ENCODE results near the gene RPS27A.
A peak's percentile ranks its signal among the peaks of the same experiment; 100 is the strongest.
"Not testable (repeated sequence)": the region's sequence is repeated elsewhere in the genome, so short reads cannot be mapped to it uniquely, and the experiment has no call there.

RPS27A gene

GRCh38 chr2:55236992-55237543 lies 4.6 kb downstream of the RPS27A start:
- Histone ChIP-seq H3K4me1 (ENCODE audit: control insufficient read depth in 5 of 5, insufficient read depth in 5 of 5, low read length in 5 of 5) (peaks cover 1 to 17% (median 12%) of the 10 kb centered on the region in 5 donors), H3K9ac (ENCODE audit: low read length in 5 of 5) (no peak overlapping the region), H3K27me3 (ENCODE audit: control insufficient read depth in 5 of 5, insufficient read depth in 4 of 5, low read length in 5 of 5) (no peaks in the 10 kb centered on the region), H3K4me3 (ENCODE audit: low read depth in 1 of 5, low read length in 5 of 5) (no peak overlapping the region), H3K9me3 (ENCODE audit: control insufficient read depth in 5 of 5, low read length in 5 of 5) (no peaks in the 10 kb centered on the region), H3K36me3 (ENCODE audit: control insufficient read depth in 5 of 5, insufficient read depth in 5 of 5, low read length in 5 of 5) (peaks cover 38 to 55% (median 43%) of the 10 kb centered on the region in 5 donors), H3K27ac (ENCODE audit: low read depth, low read length) (no peak overlapping the region)

DNA sequence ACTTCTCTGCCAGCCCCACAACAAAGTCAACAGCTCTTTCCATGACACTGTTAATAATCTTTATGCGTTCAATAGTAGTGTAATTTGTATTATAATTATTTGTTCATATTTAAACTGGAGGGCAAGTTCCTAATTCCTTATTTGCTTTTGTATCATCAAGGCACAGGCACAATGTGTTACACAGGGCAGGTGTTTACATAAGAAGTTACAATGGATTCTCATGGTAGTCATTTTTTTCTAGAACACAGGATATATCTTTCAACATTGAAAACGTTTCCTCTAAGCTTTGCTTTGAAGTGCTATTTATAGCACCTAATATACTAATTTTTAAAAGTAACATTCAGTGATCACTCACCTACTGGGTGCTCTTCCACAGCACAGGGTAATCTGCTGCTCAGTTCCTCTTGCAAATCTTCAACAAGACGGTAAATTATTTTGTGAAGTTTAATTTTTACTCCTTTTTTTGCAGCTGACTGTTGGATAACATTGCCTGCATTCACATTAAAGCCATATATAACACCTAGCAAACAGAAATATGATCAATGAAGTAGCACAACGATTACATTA lies 7.3 kb downstream of the RPS27A start:
- H3K27ac ChIP-seq (ENCODE audit: low read depth, low read length) = no peak overlapping the region
- H3K9ac ChIP-seq (ENCODE audit: low read length in 5 of 5) = no peak overlapping the region
- H3K27me3 ChIP-seq (ENCODE audit: control insufficient read depth in 5 of 5, insufficient read depth in 4 of 5, low read length in 5 of 5) = no peaks in the 10 kb centered on the region
- H3K9me3 ChIP-seq (ENCODE audit: control insufficient read depth in 5 of 5, low read length in 5 of 5) = no peaks in the 10 kb centered on the region
- H3K36me3 ChIP-seq (ENCODE audit: control insufficient read depth in 5 of 5, insufficient read depth in 5 of 5, low read length in 5 of 5) = peaks cover 36 to 69% (median 55%) of the 10 kb centered on the region in 5 donors
- H3K4me1 ChIP-seq (ENCODE audit: control insufficient read depth in 5 of 5, insufficient read depth in 5 of 5, low read length in 5 of 5) = no peaks in the 10 kb centered on the region
- no peak overlapping the region for H3K4me3 ChIP-seq (ENCODE audit: low read depth in 1 of 5, low read length in 5 of 5)

- H3K27me3 ChIP-seq (ENCODE audit: control insufficient read depth in 5 of 5, insufficient read depth in 4 of 5, low read length in 5 of 5); H3K27ac ChIP-seq (ENCODE audit: low read depth, low read length); H3K4me3 ChIP-seq (ENCODE audit: low read depth in 1 of 5, low read length in 5 of 5); H3K4me1 ChIP-seq (ENCODE audit: control insufficient read depth in 5 of 5, insufficient read depth in 5 of 5, low read length in 5 of 5); H3K9ac ChIP-seq (ENCODE audit: low read length in 5 of 5); H3K9me3 ChIP-seq (ENCODE audit: control insufficient read depth in 5 of 5, low read length in 5 of 5): not testable (repeated sequence)
- H3K36me3 ChIP-seq (ENCODE audit: control insufficient read depth in 5 of 5, insufficient read depth in 5 of 5, low read length in 5 of 5) = peaks cover 28 to 63% (median 49%) of the 10 kb centered on the region in 5 donors
These were observed 9.1 kb downstream of the RPS27A start for GRCh38 chr2:55241582-55241981.

DNA sequence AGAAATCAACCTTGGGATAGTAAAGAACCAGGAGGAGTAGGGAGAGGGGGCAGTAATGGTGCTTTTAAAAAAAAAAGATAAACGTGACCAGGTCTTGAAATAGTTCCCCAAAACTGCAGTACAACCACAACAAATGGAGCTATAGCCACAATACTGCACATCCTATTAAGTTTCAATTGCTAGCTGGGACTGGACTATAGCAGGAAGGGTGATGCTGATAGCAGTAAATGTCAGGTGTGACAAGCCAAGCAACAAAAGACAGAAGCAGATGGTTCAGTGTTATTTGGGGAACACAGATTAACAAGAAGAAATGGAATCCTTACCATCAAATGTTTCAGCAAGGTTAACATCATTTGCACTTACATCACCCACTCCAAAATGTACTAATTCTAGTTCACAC lies 10.1 kb downstream of the RPS27A start:
- H3K4me3 ChIP-seq (ENCODE audit: low read depth in 1 of 5, low read length in 5 of 5) = no peak overlapping the region
- H3K27me3 ChIP-seq (ENCODE audit: control insufficient read depth in 5 of 5, insufficient read depth in 4 of 5, low read length in 5 of 5) = no peaks in the 10 kb centered on the region
- no peak overlapping the region for H3K9ac ChIP-seq (ENCODE audit: low read length in 5 of 5)
- no peak overlapping the region for H3K27ac ChIP-seq (ENCODE audit: low read depth, low read length)
- no peaks in the 10 kb centered on the region for H3K9me3 ChIP-seq (ENCODE audit: control insufficient read depth in 5 of 5, low read length in 5 of 5)
- H3K4me1 ChIP-seq (ENCODE audit: control insufficient read depth in 5 of 5, insufficient read depth in 5 of 5, low read length in 5 of 5) = no peaks in the 10 kb centered on the region
- H3K36me3 ChIP-seq (ENCODE audit: control insufficient read depth in 5 of 5, insufficient read depth in 5 of 5, low read length in 5 of 5) = peaks cover 33 to 66% (median 47%) of the 10 kb centered on the region in 5 donors

DNA sequence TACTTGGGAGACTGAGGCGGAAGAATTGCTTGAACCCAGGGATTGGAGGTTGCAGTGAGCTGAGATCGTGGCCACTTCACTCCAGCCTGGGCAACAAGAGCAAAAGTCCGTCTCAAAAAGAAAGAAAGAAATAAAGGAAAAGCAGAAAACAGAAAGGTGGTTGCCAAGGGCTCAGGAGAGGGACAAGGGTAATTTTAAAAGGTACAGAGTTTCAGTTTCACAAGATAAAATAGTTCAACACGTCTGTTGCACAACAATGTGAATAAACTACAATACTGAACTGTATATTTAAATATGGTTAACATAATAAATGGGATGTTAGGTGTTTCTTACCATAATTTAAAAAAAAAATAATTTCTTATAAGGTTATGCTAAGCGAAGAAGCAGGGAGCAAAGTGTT lies 12.9 kb downstream of the RPS27A start:
- no peak overlapping the region for H3K27ac ChIP-seq (ENCODE audit: low read depth, low read length)
- peaks cover 39 to 73% (median 42%) of the 10 kb centered on the region in 5 donors for H3K36me3 ChIP-seq (ENCODE audit: control insufficient read depth in 5 of 5, insufficient read depth in 5 of 5, low read length in 5 of 5)
- H3K4me1 ChIP-seq (ENCODE audit: control insufficient read depth in 5 of 5, insufficient read depth in 5 of 5, low read length in 5 of 5) = no peaks in the 10 kb centered on the region
- no peak overlapping the region for H3K4me3 ChIP-seq (ENCODE audit: low read depth in 1 of 5, low read length in 5 of 5)
- H3K9ac ChIP-seq (ENCODE audit: low read length in 5 of 5) = no peak overlapping the region
- no peaks in the 10 kb centered on the region for H3K9me3 ChIP-seq (ENCODE audit: control insufficient read depth in 5 of 5, low read length in 5 of 5)
- no peaks in the 10 kb centered on the region for H3K27me3 ChIP-seq (ENCODE audit: control insufficient read depth in 5 of 5, insufficient read depth in 4 of 5, low read length in 5 of 5)

GRCh38 chr2:55247025-55247424 lies 14.5 kb downstream of the RPS27A start:
- Histone ChIP-seq H3K27me3 (ENCODE audit: control insufficient read depth in 5 of 5, insufficient read depth in 4 of 5, low read length in 5 of 5) (no peaks in the 10 kb centered on the region), H3K4me3 (ENCODE audit: low read depth in 1 of 5, low read length in 5 of 5) (no peak overlapping the region), H3K36me3 (ENCODE audit: control insufficient read depth in 5 of 5, insufficient read depth in 5 of 5, low read length in 5 of 5) (peaks cover 40 to 78% (median 46%) of the 10 kb centered on the region in 5 donors), H3K4me1 (ENCODE audit: control insufficient read depth in 5 of 5, insufficient read depth in 5 of 5, low read length in 5 of 5) (no peaks in the 10 kb centered on the region), H3K9me3 (ENCODE audit: control insufficient read depth in 5 of 5, low read length in 5 of 5) (no peaks in the 10 kb centered on the region), H3K9ac (ENCODE audit: low read length in 5 of 5) (no peak overlapping the region), H3K27ac (ENCODE audit: low read depth, low read length) (no peak overlapping the region)

DNA sequence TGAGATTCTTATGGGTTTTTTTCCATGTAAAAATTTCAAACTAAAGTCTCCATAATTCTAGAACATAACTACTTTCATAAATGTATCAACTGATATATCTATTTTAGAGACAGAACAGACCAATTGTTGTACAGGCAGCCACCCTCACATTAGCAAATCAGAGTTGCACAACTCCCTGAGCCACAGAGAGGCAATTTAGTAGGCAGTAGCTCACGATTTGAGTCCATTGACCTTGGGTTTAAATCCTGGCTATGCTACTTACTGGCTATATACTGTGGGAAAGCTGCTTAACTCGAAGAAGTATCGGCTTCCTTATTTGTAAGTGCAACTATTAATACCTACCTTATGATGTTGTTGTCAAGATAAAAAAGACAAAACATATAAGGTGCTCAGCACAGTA lies 20.3 kb downstream of the RPS27A start:
- Histone ChIP-seq H3K36me3 (ENCODE audit: control insufficient read depth in 5 of 5, insufficient read depth in 5 of 5, low read length in 5 of 5) (peaks cover 28 to 60% (median 37%) of the 10 kb centered on the region in 5 donors), H3K4me3 (ENCODE audit: low read depth in 1 of 5, low read length in 5 of 5) (no peak overlapping the region), H3K27me3 (ENCODE audit: control insufficient read depth in 5 of 5, insufficient read depth in 4 of 5, low read length in 5 of 5) (no peaks in the 10 kb centered on the region), H3K27ac (ENCODE audit: low read depth, low read length) (no peak overlapping the region), H3K9ac (ENCODE audit: low read length in 5 of 5) (no peak overlapping the region), H3K9me3 (ENCODE audit: control insufficient read depth in 5 of 5, low read length in 5 of 5) (no peaks in the 10 kb centered on the region), H3K4me1 (ENCODE audit: control insufficient read depth in 5 of 5, insufficient read depth in 5 of 5, low read length in 5 of 5) (no peaks in the 10 kb centered on the region)

DNA sequence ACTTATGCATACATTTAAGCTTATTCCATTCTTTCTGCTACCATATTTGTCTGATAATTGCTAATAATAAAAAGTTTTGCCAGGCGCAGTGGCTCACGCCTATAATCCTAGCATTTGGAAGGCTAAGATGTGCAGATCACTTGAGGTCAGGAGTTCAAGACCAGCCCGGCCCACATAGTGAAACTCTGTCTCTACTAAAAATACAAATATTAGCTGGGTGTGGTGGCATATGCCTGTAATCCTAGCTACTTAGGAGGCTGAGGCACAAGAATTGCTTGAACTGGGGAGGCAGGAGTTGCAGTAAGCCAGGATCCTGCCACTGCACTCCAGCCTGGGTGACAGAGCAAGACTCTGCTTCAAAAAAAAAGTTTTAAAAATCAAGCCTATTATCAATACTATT lies 27.1 kb downstream of the RPS27A start:
- not testable (repeated sequence) for H3K4me3 ChIP-seq (ENCODE audit: low read depth in 1 of 5, low read length in 5 of 5); H3K4me1 ChIP-seq (ENCODE audit: control insufficient read depth in 5 of 5, insufficient read depth in 5 of 5, low read length in 5 of 5); H3K27ac ChIP-seq (ENCODE audit: low read depth, low read length); H3K9me3 ChIP-seq (ENCODE audit: control insufficient read depth in 5 of 5, low read length in 5 of 5); H3K27me3 ChIP-seq (ENCODE audit: control insufficient read depth in 5 of 5, insufficient read depth in 4 of 5, low read length in 5 of 5); H3K9ac ChIP-seq (ENCODE audit: low read length in 5 of 5)
- H3K36me3 ChIP-seq (ENCODE audit: control insufficient read depth in 5 of 5, insufficient read depth in 5 of 5, low read length in 5 of 5) = peaks cover 19 to 71% (median 40%) of the 10 kb centered on the region in 5 donors

- peaks cover 10 to 23% (median 13%) of the 10 kb centered on the region in 5 donors for H3K36me3 ChIP-seq (ENCODE audit: control insufficient read depth in 5 of 5, insufficient read depth in 5 of 5, low read length in 5 of 5)
- H3K27ac ChIP-seq (ENCODE audit: low read depth, low read length) = peak overlapping the region; percentile 91
- peak overlapping the region; percentile 76 to 97 (median 89) for H3K9ac ChIP-seq (ENCODE audit: low read length in 5 of 5)
- H3K9me3 ChIP-seq (ENCODE audit: control insufficient read depth in 5 of 5, low read length in 5 of 5) = no peaks in the 10 kb centered on the region
- H3K4me3 ChIP-seq (ENCODE audit: low read depth in 1 of 5, low read length in 5 of 5) = peak overlapping the region; percentile 86 to 99 (median 92)
- no peaks in the 10 kb centered on the region for H3K27me3 ChIP-seq (ENCODE audit: control insufficient read depth in 5 of 5, insufficient read depth in 4 of 5, low read length in 5 of 5)
- peaks cover 3 to 15% (median 14%) of the 10 kb centered on the region in 5 donors for H3K4me1 ChIP-seq (ENCODE audit: control insufficient read depth in 5 of 5, insufficient read depth in 5 of 5, low read length in 5 of 5)
These were observed 35.9 kb downstream of the RPS27A start for GRCh38 chr2:55268288-55268906.

DNA sequence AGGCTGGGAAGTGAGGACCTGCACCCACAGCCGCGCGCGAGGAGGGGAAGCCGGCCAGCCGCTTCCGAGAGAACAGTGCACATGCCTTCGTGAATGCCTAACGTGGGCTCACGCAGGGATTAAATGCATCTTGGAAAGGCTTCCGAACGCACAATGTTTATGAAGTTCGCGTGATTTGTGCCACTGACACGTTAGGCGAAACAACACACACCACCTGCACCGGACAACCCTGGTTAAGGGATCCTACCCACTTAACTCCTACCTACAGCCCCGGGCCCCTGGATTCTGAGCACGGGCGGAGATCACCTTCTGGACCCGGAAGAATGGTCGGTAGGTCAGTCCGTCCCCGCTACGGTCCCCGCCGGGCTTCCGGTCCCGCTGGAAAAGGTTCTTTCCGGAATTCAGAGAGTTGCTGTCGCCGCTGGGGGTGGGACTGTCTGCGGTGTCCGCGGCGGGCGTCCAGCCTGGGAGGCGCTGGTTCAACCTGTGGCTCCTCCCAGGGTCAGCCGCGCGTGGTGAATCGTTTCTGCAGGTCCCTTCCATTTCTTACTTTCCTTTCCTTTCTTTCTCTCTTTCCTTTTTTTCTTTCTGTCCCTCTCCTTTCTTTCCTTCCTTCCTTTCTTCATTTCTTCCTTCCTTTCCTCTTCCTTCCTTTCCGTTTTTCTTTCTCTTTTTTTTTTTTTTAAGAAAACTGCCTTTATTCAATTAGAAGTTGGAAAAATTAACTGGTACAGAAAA lies 36.6 kb downstream of the RPS27A start, which contains the start of gene MTIF2:
TSS of gene MTIF2 (minus strand) at position 325 of the 738 bp plus-strand sequence. CDS start 5,373 bp downstream, outside the sequence.
- Histone ChIP-seq H3K9me3 (ENCODE audit: control insufficient read depth in 5 of 5, low read length in 5 of 5) (no peaks in the 10 kb centered on the region), H3K27me3 (ENCODE audit: control insufficient read depth in 5 of 5, insufficient read depth in 4 of 5, low read length in 5 of 5) (no peaks in the 10 kb centered on the region), H3K4me1 (ENCODE audit: control insufficient read depth in 5 of 5, insufficient read depth in 5 of 5, low read length in 5 of 5) (peaks cover 3 to 15% (median 14%) of the 10 kb centered on the region in 5 donors), H3K36me3 (ENCODE audit: control insufficient read depth in 5 of 5, insufficient read depth in 5 of 5, low read length in 5 of 5) (peaks cover 6 to 16% (median 8%) of the 10 kb centered on the region in 5 donors), H3K27ac (ENCODE audit: low read depth, low read length) (peak within 1 kb of the TSS; percentile 91), H3K9ac (ENCODE audit: low read length in 5 of 5) (peak within 1 kb of the TSS; percentile 76 to 97 (median 89)), H3K4me3 (ENCODE audit: low read depth in 1 of 5, low read length in 5 of 5) (peak within 1 kb of the TSS; percentile 86 to 99 (median 92))
